Measurements from ENCODE around the gene A2M. TPM values are rescaled to one million over a fixed set of nuclear protein-coding genes. Genes with fewer than 3 reads are reported as not detected.
A peak's percentile ranks its signal among the peaks of the same experiment; 100 is the strongest.

A2M gene
- total RNA-seq, 1 experiment from 2014 or later = 1.9 TPM

DNA sequence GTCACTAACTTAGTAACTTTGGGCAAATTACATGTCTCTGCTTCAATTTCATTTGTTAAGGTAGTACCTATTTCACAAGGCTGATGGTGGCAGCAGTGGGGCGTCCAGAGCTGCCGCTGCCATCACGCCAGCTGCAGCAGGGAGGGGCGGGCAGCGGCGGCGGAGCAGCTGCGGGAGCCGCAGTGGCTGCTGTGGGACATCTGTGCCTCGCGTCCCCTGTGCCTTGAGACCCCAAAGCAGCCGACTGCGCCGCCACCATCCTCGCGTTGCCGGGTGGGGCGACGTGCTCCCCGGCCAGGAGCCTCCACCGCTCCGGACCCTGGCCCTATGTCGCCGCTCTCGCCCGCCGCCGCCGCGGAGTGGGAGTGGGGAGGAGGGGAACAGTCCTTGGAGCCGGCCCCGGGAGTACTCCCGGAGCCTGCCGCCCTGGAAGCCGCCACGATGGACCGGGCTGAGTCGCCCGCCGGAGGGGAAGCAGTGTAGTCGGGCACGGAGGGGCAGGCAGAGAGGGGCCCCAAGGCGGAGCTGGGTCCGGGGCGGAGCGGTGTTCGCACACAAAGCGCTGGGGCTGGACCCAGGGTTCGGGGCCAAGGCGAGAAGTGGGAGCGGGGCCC lies 51.4 kb downstream of the A2M start (continued):
- TF ChIP-seq, protein P1, sequence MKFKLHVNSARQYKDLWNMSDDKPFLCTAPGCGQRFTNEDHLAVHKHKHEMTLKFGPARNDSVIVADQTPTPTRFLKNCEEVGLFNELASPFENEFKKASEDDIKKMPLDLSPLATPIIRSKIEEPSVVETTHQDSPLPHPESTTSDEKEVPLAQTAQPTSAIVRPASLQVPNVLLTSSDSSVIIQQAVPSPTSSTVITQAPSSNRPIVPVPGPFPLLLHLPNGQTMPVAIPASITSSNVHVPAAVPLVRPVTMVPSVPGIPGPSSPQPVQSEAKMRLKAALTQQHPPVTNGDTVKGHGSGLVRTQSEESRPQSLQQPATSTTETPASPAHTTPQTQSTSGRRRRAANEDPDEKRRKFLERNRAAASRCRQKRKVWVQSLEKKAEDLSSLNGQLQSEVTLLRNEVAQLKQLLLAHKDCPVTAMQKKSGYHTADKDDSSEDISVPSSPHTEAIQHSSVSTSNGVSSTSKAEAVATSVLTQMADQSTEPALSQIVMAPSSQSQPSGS (CRISPR knock-in tag; IDR thresholded peaks at IDR 0.05; ENCODE audit: borderline replicate concordance, low read depth) = no peak
- TF ChIP-seq TCF7 (CRISPR knock-in tag; IDR thresholded peaks at IDR 0.05; ENCODE audit: low read depth) (no peak), JAZF1 (CRISPR knock-in tag; IDR thresholded peaks at IDR 0.05) (no peak), ZNF232 (CRISPR knock-in tag; IDR thresholded peaks at IDR 0.05) (no peak), SMAD3 (CRISPR knock-in tag; IDR thresholded peaks at IDR 0.05; ENCODE audit: borderline replicate concordance) (no peak), MYBL2 (CRISPR knock-in tag; IDR thresholded peaks at IDR 0.05) (no peak; the same call in 1 of the 2 replicates), NFYB (CRISPR knock-in tag; conservative IDR thresholded peaks at IDR 0.05; ENCODE audit: low read depth) (no peak), SP1 (CRISPR knock-in tag; conservative IDR thresholded peaks at IDR 0.05) (no peak), ELF4 (CRISPR knock-in tag; IDR thresholded peaks at IDR 0.05; ENCODE audit: low read depth) (no peak), TP53 (CRISPR knock-in tag; IDR thresholded peaks at IDR 0.05) (peak; percentile 66; the same call in 1 of the 2 replicates), NFE2L1 (CRISPR knock-in tag; IDR thresholded peaks at IDR 0.05) (no peak), PRRX2 (CRISPR knock-in tag; IDR thresholded peaks at IDR 0.05) (no peak), ZNF263 (CRISPR knock-in tag; IDR thresholded peaks at IDR 0.05; ENCODE audit: low read depth) (peak; percentile 85; the same call in 1 of the 2 replicates), CBFB (CRISPR knock-in tag; IDR thresholded peaks at IDR 0.05; ENCODE audit: low read depth) (no peak), ZNF138 (CRISPR knock-in tag; conservative IDR thresholded peaks at IDR 0.05) (no peak)
- TF ChIP-seq, protein P2, sequence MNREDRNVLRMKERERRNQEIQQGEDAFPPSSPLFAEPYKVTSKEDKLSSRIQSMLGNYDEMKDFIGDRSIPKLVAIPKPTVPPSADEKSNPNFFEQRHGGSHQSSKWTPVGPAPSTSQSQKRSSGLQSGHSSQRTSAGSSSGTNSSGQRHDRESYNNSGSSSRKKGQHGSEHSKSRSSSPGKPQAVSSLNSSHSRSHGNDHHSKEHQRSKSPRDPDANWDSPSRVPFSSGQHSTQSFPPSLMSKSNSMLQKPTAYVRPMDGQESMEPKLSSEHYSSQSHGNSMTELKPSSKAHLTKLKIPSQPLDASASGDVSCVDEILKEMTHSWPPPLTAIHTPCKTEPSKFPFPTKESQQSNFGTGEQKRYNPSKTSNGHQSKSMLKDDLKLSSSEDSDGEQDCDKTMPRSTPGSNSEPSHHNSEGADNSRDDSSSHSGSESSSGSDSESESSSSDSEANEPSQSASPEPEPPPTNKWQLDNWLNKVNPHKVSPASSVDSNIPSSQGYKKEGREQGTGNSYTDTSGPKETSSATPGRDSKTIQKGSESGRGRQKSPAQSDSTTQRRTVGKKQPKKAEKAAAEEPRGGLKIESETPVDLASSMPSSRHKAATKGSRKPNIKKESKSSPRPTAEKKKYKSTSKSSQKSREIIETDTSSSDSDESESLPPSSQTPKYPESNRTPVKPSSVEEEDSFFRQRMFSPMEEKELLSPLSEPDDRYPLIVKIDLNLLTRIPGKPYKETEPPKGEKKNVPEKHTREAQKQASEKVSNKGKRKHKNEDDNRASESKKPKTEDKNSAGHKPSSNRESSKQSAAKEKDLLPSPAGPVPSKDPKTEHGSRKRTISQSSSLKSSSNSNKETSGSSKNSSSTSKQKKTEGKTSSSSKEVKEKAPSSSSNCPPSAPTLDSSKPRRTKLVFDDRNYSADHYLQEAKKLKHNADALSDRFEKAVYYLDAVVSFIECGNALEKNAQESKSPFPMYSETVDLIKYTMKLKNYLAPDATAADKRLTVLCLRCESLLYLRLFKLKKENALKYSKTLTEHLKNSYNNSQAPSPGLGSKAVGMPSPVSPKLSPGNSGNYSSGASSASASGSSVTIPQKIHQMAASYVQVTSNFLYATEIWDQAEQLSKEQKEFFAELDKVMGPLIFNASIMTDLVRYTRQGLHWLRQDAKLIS (CRISPR knock-in tag; IDR thresholded peaks at IDR 0.05; ENCODE audit: borderline replicate concordance) = no peak
- TF ChIP-seq, protein P3, sequence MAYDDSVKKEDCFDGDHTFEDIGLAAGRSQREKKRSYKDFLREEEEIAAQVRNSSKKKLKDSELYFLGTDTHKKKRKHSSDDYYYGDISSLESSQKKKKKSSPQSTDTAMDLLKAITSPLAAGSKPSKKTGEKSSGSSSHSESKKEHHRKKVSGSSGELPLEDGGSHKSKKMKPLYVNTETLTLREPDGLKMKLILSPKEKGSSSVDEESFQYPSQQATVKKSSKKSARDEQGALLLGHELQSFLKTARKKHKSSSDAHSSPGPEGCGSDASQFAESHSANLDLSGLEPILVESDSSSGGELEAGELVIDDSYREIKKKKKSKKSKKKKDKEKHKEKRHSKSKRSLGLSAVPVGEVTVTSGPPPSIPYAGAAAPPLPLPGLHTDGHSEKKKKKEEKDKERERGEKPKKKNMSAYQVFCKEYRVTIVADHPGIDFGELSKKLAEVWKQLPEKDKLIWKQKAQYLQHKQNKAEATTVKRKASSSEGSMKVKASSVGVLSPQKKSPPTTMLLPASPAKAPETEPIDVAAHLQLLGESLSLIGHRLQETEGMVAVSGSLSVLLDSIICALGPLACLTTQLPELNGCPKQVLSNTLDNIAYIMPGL (CRISPR knock-in tag; IDR thresholded peaks at IDR 0.05) = peak; percentile 96
- TF ChIP-seq, protein P4, sequence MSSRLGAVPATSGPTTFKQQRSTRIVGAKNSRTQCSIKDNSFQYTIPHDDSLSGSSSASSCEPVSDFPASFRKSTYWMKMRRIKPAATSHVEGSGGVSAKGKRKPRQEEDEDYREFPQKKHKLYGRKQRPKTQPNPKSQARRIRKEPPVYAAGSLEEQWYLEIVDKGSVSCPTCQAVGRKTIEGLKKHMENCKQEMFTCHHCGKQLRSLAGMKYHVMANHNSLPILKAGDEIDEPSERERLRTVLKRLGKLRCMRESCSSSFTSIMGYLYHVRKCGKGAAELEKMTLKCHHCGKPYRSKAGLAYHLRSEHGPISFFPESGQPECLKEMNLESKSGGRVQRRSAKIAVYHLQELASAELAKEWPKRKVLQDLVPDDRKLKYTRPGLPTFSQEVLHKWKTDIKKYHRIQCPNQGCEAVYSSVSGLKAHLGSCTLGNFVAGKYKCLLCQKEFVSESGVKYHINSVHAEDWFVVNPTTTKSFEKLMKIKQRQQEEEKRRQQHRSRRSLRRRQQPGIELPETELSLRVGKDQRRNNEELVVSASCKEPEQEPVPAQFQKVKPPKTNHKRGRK (CRISPR knock-in tag; IDR thresholded peaks at IDR 0.05; ENCODE audit: borderline replicate concordance) = no peak
- TF ChIP-seq, protein P5, sequence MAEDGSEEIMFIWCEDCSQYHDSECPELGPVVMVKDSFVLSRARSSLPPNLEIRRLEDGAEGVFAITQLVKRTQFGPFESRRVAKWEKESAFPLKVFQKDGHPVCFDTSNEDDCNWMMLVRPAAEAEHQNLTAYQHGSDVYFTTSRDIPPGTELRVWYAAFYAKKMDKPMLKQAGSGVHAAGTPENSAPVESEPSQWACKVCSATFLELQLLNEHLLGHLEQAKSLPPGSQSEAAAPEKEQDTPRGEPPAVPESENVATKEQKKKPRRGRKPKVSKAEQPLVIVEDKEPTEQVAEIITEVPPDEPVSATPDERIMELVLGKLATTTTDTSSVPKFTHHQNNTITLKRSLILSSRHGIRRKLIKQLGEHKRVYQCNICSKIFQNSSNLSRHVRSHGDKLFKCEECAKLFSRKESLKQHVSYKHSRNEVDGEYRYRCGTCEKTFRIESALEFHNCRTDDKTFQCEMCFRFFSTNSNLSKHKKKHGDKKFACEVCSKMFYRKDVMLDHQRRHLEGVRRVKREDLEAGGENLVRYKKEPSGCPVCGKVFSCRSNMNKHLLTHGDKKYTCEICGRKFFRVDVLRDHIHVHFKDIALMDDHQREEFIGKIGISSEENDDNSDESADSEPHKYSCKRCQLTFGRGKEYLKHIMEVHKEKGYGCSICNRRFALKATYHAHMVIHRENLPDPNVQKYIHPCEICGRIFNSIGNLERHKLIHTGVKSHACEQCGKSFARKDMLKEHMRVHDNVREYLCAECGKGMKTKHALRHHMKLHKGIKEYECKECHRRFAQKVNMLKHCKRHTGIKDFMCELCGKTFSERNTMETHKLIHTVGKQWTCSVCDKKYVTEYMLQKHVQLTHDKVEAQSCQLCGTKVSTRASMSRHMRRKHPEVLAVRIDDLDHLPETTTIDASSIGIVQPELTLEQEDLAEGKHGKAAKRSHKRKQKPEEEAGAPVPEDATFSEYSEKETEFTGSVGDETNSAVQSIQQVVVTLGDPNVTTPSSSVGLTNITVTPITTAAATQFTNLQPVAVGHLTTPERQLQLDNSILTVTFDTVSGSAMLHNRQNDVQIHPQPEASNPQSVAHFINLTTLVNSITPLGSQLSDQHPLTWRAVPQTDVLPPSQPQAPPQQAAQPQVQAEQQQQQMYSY (CRISPR knock-in tag; IDR thresholded peaks at IDR 0.05) = no peak
- TF ChIP-seq, protein P6, sequence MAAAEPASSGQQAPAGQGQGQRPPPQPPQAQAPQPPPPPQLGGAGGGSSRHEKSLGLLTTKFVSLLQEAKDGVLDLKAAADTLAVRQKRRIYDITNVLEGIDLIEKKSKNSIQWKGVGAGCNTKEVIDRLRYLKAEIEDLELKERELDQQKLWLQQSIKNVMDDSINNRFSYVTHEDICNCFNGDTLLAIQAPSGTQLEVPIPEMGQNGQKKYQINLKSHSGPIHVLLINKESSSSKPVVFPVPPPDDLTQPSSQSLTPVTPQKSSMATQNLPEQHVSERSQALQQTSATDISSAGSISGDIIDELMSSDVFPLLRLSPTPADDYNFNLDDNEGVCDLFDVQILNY (CRISPR knock-in tag; IDR thresholded peaks at IDR 0.05) = no peak
- TF ChIP-seq, protein P7, sequence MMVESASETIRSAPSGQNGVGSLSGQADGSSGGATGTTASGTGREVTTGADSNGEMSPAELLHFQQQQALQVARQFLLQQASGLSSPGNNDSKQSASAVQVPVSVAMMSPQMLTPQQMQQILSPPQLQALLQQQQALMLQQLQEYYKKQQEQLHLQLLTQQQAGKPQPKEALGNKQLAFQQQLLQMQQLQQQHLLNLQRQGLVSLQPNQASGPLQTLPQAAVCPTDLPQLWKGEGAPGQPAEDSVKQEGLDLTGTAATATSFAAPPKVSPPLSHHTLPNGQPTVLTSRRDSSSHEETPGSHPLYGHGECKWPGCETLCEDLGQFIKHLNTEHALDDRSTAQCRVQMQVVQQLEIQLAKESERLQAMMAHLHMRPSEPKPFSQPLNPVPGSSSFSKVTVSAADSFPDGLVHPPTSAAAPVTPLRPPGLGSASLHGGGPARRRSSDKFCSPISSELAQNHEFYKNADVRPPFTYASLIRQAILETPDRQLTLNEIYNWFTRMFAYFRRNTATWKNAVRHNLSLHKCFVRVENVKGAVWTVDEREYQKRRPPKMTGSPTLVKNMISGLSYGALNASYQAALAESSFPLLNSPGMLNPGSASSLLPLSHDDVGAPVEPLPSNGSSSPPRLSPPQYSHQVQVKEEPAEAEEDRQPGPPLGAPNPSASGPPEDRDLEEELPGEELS (CRISPR knock-in tag; IDR thresholded peaks at IDR 0.05) = no peak
- TF ChIP-seq, protein P8, sequence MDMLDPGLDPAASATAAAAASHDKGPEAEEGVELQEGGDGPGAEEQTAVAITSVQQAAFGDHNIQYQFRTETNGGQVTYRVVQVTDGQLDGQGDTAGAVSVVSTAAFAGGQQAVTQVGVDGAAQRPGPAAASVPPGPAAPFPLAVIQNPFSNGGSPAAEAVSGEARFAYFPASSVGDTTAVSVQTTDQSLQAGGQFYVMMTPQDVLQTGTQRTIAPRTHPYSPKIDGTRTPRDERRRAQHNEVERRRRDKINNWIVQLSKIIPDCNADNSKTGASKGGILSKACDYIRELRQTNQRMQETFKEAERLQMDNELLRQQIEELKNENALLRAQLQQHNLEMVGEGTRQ (CRISPR knock-in tag; IDR thresholded peaks at IDR 0.05) = no peak; the same call in 1 of the 2 replicates

All from WTC11 (cell line).